Measurements from ENCODE around the gene GNA12. TPM values are rescaled to one million over a fixed set of nuclear protein-coding genes. Genes with fewer than 3 reads are reported as not detected.

Gene GNA12
- total RNA-seq, 1 donor from 2014 or later: 54.6 TPM

DNA sequence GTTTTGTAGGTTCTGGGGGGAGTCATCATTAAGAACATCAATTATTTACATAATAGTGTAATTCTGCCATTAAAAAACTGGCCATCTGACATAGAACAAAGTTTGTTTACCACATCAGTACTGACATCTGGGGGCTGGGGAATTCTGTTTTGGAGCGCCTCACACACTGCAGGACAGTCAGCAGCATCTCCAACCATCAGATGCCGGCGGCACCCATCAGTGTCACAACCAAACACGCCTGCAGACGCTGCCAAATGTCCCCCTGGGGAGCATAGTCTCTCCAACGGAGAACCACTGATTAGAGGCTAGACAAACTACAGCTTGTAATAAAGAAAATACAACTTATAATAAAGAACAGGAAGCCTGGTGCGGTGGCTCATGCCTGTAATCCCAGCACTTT is 26.0 kb downstream of the GNA12 start:
- intact Hi-C loops (cut with micrococcal nuclease): no loop called here
- peaks cover 22% of the 10 kb centered on the region for H3K36me3 Mint-ChIP-seq (ENCODE audit: low read depth)
- H3K27me3 Mint-ChIP-seq: no peaks in the 10 kb centered on the region
- H3K27ac Mint-ChIP-seq: no peak overlapping the region
- CTCF ChIA-PET: no interaction called here
- TF ChIP-seq, protein P1, sequence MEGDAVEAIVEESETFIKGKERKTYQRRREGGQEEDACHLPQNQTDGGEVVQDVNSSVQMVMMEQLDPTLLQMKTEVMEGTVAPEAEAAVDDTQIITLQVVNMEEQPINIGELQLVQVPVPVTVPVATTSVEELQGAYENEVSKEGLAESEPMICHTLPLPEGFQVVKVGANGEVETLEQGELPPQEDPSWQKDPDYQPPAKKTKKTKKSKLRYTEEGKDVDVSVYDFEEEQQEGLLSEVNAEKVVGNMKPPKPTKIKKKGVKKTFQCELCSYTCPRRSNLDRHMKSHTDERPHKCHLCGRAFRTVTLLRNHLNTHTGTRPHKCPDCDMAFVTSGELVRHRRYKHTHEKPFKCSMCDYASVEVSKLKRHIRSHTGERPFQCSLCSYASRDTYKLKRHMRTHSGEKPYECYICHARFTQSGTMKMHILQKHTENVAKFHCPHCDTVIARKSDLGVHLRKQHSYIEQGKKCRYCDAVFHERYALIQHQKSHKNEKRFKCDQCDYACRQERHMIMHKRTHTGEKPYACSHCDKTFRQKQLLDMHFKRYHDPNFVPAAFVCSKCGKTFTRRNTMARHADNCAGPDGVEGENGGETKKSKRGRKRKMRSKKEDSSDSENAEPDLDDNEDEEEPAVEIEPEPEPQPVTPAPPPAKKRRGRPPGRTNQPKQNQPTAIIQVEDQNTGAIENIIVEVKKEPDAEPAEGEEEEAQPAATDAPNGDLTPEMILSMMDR (IDR thresholded peaks at IDR 0.05): no peak
- DNase-seq (no peak), ATAC-seq (ENCODE audit: low read depth) (no peak)
- no peak overlapping the region for H3K4me3 Mint-ChIP-seq
- H3K4me1 Mint-ChIP-seq: peaks cover 49% of the 10 kb centered on the region
- no peaks in the 10 kb centered on the region for H3K9me3 Mint-ChIP-seq
- POLR2A ChIA-PET: no interaction called here

- CTCF ChIA-PET: no interaction called here
- intact Hi-C loops (cut with micrococcal nuclease): no loop called here
Measured at GRCh38 chr7:2817456-2817855, 26.7 kb downstream of the GNA12 start.

DNA sequence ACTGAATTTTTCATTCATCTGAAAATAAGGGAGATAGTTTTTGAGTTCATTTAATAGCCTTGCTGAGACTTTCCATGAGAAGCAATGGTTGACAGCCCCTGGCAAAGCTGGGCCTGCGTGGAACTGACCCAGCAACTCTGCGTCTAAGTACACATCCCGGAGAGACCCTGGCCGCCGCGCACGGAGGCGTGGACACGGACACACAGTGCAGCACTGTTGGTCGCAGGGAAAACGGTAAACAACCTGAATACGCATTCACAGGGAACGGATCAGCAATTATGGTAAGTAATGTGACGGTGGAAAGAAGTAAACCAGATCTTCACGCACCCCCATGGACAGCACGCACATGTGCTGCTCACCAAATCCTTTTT is 28.2 kb downstream of the GNA12 start:
- ATAC-seq (ENCODE audit: low read depth): no peak
- intact Hi-C loops (cut with micrococcal nuclease): no loop called here
- Mint-ChIP-seq H3K9me3 (no peaks in the 10 kb centered on the region), H3K36me3 (ENCODE audit: low read depth) (peaks cover 21% of the 10 kb centered on the region), H3K4me1 (peaks cover 45% of the 10 kb centered on the region), H3K4me3 (no peak overlapping the region), H3K27me3 (no peaks in the 10 kb centered on the region), H3K27ac (no peak overlapping the region)
- ChIA-PET CTCF (no interaction called here), POLR2A (interaction anchor here (0.6 kb wide), 1 partner anchor 81 kb away, joined by 3 read pairs; no protein-coding TSS in a partner anchor)
- TF ChIP-seq, protein P1 (IDR thresholded peaks at IDR 0.05): no peak
- DNase-seq: no peak

More at GRCh38 chr7:2817456-2817855, 26.7 kb downstream of the GNA12 start:
- Mint-ChIP-seq H3K9me3 (no peaks in the 10 kb centered on the region), H3K27me3 (no peaks in the 10 kb centered on the region), H3K36me3 (ENCODE audit: low read depth) (peaks cover 22% of the 10 kb centered on the region), H3K4me3 (no peak overlapping the region), H3K27ac (peak overlapping the region; percentile 50), H3K4me1 (peaks cover 49% of the 10 kb centered on the region)
- DNase-seq: no peak
- ATAC-seq (ENCODE audit: low read depth): no peak
- TF ChIP-seq, protein P1 (IDR thresholded peaks at IDR 0.05): no peak
- POLR2A ChIA-PET: no interaction called here

DNA sequence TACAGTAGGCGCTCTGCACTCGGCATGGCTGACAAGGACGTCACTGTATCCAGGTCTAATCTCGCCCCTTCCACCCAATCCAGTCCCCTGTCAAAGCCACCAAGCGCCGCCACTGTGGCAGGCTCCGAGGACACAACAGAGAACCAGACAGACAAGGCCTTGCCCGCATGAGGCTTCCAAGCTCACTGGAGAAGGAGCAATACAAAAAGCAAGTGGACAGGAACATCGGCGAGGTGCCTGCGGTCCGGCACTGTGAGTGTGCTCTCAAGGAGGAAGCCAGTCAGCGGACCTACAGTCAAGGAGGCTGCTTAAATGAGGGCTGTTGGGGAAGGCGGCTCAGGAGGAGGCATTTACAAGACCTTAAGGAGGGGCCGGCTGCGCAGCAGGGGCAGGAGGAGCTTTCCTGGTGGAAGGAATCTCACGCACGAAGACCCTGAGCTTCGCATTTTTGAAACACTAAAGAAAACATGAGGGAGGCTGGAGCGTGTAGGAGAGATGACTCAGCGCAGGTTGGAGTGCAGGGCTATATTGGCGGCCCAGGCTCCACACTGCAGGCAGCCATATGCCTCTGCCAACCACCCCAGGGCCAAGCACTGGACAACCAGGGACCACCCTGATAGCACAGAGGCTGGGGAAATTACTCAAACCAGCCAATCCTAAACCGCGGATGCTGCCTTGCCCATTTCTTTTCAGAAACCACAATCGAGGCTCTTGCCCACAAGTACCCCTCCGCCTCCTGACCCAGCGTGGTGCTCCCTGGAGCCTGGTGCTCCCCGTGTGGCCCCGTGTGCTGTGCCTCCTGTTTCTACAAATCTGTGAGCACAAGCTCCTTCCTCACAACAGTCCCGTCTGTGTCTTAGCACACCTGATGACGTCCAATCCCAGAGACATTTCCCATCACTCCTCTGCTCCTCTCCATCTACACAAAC is 28.9 kb downstream of the GNA12 start:
- peaks cover 47% of the 10 kb centered on the region for H3K4me1 Mint-ChIP-seq
- CTCF ChIA-PET: no interaction called here
- ATAC-seq (ENCODE audit: low read depth) (no peak), DNase-seq (no peak)
- TF ChIP-seq, protein P1 (IDR thresholded peaks at IDR 0.05): no peak
- intact Hi-C loops (cut with micrococcal nuclease): no loop called here
- no peaks in the 10 kb centered on the region for H3K9me3 Mint-ChIP-seq
- H3K4me3 Mint-ChIP-seq: no peak overlapping the region
- H3K27ac Mint-ChIP-seq: no peak overlapping the region
- H3K27me3 Mint-ChIP-seq: no peaks in the 10 kb centered on the region
- peaks cover 22% of the 10 kb centered on the region for H3K36me3 Mint-ChIP-seq (ENCODE audit: low read depth)
- POLR2A ChIA-PET: interaction anchor here (0.6 kb wide), 2 partner anchors 10 to 81 kb away, joined by 3 to 4 read pairs; no protein-coding TSS in a partner anchor

DNA sequence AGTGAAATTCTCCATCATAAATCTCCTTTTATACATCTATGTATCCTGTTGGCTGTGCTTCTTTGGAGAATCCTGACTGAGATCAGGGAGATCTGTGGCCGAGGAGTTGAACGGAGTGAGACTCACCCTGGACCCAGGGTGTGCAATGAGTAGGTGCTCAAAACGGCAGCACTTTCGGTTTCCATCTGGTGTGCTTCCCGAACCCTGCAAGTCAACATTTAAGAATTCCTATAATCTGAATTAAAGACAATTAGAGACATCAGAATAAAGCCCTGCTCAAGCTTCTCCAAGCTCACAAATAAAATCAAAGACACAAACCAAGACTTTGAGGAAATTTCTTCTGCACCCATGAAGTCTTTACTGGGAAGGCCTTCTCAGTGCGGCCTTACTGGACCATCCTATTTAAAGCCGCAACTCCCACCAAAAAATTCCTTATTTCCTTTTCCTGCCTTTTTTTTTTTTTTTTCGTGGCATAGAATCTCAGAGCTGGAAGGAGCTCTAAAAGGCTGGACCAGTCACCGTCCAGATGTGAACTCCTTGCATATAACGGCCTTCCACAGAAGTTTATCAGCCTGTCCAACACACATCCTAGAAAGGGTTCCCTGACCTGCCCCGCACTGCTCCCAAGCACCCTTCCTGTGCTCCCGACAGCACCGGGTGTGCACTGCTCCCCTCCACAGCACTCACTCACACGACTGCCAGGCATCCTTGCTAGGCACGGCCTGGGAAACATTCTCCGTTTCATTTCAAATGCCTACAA is 29.7 kb downstream of the GNA12 start:
- Mint-ChIP-seq H3K27ac (no peak overlapping the region), H3K9me3 (no peaks in the 10 kb centered on the region), H3K36me3 (ENCODE audit: low read depth) (peaks cover 18% of the 10 kb centered on the region), H3K4me3 (no peak overlapping the region), H3K27me3 (no peaks in the 10 kb centered on the region), H3K4me1 (peaks cover 43% of the 10 kb centered on the region)
- TF ChIP-seq, protein P1 (IDR thresholded peaks at IDR 0.05): no peak
- ATAC-seq (ENCODE audit: low read depth) (no peak), DNase-seq (no peak)
- intact Hi-C loops (cut with micrococcal nuclease): no loop called here
- ChIA-PET CTCF (no interaction called here), POLR2A (interaction anchor here (0.6 to 1.0 kb wide), 3 partner anchors 10 to 56 kb away, joined by 3 to 4 read pairs (median 3); no protein-coding TSS in a partner anchor)

Data from activated B cell treated with CpG ODN at 0.5 μM for 24 hours (primary cell).